Caki2 (cell line): ENCODE results near the gene PPFIBP2. TPM values are rescaled to one million over a fixed set of nuclear protein-coding genes. Genes with fewer than 3 reads are reported as not detected.
"Not testable (repeated sequence)": the region's sequence is repeated elsewhere in the genome, so short reads cannot be mapped to it uniquely, and the experiment has no call there.

Experiments
- DNase-seq: peaks from one replicate; pipeline ENCODE4 v3.0.0-alpha.2; 2015; ENCODE audit warnings: low read depth
- in situ Hi-C: cut with HindIII; loops from 2 replicates; pipeline ENCODE4 v1.10.0; 2016; ENCODE audit warnings: low sequenced_read_pairs, low pct_unique_long_range_greater_than_20kb, mixed read lengths
- total RNA-seq: library from RNA; depleted of rRNA; stranded (reverse); fragments of >200 nt; shearing (Covaris generic); gene quantifications from 2 replicates; pipeline ENCODE4 v1.2.3, GENCODE V29; 2014; ENCODE audit warnings: low replicate concordance

Gene PPFIBP2
- total RNA-seq, 1 experiment from 2014 or later, result 10.1 TPM

DNA sequence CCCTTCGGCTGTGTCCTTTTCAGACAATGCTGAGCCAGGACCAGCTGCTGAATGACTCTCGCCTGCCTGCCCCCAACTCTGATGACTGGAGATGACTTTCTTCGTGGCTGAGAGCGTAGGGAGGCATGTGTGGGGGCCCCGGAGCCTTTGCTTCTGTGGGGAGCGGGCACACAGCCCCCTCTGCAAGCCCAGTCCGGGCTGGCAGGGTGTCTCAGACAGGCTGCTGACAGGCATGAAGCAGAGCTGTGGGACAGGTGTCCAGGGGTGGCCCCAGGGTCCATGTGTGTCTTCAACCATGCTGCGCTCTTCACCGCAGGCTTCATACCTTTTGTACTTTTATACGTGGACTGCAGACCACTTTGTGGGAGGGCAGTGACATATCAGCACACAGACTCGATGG lies 142.9 kb downstream of the PPFIBP2 start:
- in situ Hi-C loops, result no loop called here
- no peak for DNase-seq

DNA sequence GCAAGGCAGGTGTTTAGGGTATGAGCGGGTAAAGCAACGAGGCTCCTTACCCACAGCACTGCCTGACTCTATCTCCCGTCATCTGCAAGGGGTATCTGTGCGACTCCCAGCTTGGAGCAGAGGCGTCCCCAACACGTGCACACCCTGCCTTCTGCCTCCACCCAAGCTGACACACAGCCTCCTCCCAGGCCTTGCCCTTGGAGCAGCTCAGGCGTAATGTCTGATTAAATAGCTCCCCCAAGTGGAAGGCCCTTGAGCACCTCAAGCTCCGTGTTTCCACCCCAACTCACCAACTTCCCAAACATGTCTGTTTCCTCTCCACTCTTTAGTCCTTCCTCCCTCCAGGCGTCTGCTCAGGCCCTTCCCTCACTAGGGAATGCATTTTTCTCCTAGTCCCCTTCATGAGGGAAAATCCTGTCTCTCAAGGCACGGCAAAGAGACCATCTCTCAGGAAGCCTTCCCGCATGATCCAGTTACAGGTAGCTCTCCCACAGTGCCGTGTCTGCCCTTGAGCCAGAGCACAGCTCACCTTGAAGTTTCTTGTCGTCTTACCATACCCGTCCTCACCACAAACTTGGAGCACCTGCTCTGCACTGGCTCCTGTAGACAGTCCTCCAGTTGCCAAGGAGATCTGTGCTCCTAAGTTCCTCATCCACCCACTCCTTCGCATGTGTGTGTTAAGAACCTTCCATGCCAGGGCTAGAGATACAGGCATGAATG lies 143.7 kb downstream of the PPFIBP2 start:
- in situ Hi-C loops, result no loop called here

DNA sequence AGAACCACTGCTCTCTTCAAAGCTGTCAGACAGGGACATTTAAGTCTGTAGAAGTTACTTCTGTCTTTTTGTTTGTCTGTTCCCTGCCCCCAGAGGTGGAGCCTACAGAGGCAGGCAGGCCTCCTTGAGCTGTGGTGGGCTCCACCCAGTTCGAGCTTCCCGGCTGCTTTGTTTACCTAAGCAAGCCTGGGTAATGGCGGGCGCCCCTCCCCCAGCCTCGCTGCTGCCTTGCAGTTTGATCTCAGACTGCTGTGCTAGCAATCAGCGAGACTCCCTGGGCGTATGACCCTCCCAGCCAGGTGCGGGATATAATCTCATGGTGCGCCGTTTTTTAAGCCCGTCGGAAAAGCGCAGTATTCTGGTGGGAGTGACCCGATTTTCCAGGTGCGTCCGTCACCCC lies 149.7 kb downstream of the PPFIBP2 start:
- DNase-seq, in situ Hi-C loops: not testable (repeated sequence)

More for the DNA sequence above, 143.7 kb downstream of the PPFIBP2 start:
- DNase-seq, result peak; percentile 53

DNA sequence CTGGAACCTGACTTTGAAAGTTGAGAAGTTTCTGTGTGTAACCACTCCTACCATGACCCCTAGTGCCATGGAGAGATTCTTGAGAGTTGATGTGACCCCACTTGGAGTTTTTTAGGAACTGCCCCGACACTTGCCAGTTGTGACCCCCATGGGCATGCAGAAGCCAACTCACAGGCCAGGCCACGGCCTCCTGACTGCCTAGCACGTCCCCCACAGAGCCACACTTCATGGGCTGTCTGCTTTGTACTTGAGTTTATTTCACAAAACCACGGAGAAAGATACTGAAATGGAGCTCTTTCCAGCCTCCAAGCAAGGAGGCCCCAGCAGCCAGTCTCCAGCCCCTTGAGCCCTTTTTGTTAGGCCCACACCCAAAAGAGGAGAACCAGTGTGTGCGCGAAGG lies 151.1 kb downstream of the PPFIBP2 start:
- in situ Hi-C loops, result no loop called here
- no peak for DNase-seq

DNA sequence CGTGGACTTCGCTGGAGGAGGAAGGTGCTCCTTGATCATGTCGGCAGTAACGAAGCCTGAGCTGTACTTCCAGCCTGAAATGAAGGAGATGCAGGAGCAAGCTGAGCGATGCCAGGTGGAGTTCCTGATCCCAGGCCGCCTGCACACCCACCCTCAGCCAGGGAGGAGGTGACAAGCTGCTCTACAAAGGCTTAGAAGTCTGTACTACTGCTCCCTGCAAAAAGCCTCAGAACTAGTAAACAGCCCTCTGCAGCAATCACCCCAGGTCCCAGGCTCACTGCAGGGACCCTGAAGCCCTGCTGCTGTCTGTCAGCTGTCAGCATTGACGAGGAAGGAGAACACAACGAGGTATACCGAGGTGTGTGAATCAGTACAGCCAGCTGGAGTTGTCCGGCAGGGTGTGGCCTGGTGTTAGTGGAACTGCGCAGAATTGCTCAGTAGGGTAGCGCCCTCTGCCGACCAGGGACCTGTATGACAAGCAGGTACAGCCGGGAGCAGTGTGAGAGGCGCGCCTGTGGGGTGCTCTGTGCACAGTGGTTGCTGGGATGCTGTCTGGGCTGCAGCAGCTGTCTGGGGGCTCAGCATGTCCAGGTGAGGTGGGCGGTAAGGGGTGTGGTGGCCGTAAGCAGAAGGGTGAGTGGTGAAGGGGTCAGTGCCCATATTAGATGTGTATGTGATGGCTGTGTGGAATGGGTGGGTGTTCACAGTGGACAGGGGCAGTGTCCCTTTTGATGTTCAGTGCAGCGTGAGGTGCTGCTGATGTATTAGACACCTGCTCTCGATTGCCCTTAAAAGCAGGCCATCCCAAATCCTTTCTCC lies 151.9 kb downstream of the PPFIBP2 start:
- DNase-seq, result peak; percentile 50
- in situ Hi-C loops, result no loop called here

DNA sequence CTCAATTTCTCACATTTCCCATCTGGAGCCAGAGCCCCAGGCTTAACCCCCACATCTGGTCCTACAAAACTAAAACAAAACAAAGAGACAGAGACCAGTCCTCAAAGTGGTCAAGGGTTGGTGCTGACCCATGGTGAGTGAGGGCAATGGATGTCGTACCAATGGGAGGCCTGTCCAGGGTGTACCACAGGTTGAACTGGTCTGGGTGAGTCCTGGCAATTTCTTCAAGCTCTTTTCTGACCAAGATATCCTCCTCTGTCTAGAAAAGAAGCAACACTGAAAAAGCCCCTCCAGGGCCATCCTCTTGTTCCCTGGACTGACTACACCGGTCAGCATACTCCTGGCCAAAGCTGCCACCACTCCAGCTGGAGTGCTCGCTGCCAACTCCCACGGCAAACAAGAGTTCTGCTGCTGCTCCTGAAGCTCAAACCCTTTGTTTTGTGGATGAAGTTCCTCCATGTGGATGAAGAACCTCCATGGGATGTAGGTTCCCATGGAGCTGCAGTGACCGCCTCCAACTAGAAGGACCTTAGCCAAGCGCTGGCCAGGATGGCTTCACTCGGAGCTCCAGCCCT lies 152.6 kb downstream of the PPFIBP2 start:
- in situ Hi-C loops, result no loop called here
- no peak for DNase-seq

DNA sequence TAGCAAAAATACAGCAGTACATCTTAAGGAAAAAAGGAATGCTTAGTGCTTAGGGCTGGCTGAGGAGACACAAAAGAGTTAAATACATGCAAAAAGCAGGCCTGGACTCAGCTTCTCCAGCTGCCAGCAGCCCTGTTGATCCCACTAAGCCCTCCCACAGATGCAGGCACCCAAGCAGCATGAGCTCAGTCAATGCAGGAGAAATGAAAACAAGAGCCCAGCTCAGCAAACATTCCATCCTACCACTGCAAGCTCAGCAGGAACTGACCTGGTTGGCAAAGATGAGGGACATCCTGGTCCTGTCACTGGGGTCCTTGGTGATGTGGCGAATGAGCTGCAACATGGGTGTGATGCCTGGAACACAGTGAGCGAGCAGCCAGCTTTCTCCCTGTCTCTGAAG lies 153.7 kb downstream of the PPFIBP2 start:
- no peak for DNase-seq
- in situ Hi-C loops, result no loop called here

DNA sequence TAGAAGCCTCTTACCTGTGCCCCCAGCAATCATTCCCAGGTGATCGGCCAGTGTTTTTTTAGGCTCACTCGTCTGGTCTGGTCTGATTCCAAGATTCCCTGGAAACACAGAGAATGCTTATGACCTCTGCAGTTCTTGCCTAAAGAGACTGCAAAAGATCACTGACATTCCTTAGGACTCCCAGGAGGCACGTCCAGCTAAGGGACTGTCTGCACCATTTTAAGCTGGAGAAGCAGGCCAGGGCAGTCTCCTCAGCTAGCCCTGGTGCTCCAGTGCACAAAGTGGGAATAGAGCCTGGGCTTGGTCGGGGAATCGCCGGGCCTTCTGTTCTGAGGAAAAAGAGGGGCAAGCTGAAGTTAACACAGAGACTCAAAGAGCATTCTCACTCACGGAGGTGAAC lies 154.7 kb downstream of the PPFIBP2 start:
- DNase-seq, result no peak
- in situ Hi-C loops, result no loop called here

DNA sequence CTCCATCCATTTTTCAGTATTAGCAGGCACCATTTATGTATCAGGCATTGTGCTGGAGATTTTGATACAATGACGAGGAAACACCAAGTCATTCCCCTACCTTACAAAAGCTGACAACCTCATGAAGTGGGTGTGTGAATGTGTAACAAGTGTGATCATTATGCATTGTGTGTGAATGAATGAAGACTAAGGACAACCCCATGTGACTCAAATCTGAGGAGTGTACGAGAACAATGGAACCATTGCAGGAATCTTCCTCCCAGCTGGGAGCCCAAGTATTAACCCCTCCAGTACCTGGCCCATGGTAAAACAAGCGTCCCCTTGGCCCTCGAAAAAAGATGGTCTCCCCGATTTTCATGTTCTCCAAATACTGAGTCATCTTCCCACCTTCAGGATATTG lies 155.1 kb downstream of the PPFIBP2 start:
- DNase-seq, result no peak

DNA sequence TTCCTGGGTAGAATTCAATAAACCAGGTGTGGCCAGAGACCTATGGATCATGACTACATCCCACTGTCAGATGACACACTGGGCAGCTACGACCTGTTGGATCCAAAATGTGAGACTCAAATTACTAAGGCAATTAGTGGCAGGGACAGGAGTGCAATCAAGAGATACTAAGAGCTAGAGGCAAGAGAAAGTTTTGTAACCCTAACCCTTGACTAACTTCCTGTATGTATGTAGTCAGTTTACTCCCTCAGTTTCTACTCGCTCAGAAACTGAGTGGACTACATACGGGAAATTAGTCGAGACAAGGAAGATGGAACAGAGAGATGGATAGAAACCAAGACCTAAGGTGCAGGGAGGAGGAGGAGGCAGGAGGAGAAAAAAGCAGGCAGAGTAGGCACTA lies 156.8 kb downstream of the PPFIBP2 start:
- in situ Hi-C loops, result no loop called here
- no peak for DNase-seq

More for the DNA sequence above, 155.1 kb downstream of the PPFIBP2 start:
- in situ Hi-C loops, result no loop called here

DNA sequence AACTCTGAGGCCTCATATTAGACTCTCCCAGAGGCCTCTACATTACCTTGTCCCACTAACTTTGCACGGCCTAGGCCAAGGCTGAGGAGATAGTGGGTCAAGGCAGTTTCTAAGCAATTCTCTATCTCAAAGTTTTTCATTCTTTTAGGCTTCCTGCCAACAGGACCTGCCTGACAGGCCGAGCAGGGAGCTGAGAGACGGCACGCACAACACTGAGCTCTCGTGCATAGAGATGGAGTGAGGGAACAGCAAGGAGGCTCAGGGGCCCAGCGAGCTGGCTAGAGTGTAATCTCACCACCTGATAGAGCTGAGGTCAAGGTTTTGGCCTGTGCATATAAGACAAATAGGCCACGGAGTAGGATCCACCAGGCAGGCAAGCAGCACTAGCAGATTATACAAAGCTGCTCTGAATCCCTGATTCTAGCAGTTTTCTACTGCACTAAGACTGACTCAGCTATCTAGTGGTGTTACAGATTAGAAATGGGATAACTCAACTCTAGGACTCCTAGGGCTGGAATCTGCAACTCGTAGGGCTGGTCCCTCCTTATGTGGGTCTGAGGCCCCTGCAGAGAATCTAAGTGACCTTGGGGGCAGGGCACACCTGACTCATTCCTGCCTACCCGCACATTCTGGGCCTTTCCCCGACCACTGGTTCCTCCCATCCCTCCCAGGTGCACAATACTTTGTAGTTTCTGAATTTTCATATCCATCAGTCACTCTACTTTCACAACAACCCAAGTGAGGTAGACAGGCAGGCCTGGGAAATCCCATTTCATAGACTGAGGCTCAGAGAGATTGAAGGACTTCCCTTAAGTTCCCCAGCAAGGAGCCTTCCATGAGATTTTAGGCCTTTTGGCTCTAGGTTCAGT lies 157.8 kb downstream of the PPFIBP2 start:
- DNase-seq, result no peak
- in situ Hi-C loops, result no loop called here

DNA sequence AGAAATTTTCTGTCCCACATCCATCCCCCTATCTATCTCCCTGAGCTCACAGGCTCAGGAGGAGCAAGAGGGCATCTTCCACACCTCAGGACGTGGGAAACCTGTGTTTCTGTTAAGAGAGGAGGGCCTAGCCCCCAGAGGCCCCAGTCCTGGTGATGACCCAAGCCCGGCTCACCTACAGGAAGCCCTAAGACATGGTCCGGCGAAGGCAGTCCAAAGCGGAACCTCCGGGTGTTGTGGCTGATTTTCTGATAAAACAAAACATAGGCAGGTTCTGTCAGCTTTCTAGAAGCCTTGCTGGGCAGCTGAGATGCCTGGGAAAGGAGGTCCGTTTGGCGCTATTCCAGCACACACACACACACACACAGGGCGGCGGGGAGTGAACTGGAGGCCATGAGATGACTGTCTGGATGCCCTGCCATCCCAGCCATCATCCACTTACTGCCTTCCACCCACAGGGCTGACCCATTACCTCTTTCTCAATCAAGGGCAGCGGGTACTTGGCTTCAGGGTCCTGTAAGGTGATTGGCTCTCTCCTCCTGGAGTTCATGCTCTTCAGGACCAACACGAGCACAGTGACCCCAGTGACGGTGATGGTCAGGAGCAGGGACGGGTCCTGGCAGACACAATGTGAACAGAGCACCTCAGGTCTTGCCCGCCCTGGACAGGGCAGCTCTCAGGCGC lies 158.6 kb downstream of the PPFIBP2 start:
- no peak for DNase-seq
- in situ Hi-C loops, result no loop called here

DNA sequence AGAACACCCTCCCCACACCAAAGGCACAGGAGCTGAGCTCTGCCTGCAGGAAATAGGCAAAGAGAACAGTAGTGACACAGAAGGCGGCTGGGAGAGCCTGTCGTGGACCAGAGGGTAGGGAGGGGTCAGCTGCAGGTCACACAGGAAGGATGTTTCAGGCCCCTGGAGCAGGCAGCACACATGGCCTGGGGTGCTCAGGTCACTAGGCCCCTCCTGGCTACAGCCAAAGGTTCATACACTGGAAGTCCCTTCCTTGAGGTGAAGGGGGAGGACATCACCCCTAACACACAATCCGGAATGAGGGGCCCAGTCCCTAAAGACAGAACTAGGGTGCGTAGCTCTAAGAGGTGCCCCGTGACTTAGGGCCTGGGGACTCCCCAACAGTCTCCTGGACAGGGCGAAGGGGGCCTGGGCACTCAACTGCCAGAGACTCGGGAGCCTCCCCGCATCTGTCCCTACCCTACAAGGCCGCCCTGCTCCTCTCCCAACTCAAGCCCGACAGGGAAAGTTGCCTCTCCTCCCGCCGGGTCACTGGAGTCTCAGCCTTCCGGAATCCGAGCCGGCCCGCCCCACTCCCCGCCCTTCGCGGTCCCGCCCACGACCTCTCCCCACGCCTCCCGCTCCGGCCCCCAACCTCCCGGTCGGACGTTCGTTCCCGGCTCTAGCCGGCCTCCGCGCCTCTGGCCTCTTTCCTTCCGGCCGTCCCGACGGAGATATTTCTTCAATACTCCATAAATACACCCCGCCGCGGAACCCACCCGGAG lies 159.3 kb downstream of the PPFIBP2 start, which contains the start of gene CYB5R2:
Gene CYB5R2, minus strand, starts transcription at position 541 of the 764 bp plus-strand sequence. CDS start 675 bp downstream, outside the sequence.
- no peak for DNase-seq
- in situ Hi-C loops, result no loop called here

DNA sequence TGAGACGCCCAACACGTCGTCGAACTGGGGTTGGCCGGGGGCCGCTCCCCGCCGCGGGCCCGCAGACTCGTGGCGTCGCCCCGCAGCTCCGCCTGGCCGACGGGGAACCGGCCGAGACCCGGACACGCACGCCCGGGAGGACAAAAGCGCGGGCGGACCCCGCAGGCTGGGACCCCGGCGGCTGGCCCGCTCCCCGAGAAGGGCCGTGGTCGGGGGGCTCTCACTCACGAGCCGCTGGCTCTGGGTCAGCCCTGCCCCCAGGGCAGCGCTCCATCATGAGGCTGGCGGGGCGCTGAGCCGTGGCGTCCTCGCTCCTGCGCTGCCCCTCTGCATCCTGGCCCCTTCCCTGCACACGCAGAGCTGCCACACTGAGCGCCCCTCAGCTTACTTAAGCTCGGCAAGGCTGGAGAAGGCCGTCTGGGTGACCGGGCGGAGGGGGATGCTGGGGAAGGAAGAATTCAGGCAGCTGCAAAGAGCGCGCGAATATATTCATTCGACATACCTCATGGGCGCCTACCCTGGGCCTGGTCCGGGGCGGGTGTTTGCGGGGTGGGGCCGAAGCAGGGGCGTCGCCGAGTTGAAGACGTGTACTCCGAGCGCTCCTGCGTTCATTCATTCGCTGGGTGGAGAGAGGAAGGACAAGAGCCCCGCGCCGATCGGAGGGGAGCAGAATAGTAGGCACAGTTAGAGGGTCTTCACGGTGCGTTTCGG lies 160.1 kb downstream of the PPFIBP2 start:
- no peak for DNase-seq
- in situ Hi-C loops, result no loop called here

DNA sequence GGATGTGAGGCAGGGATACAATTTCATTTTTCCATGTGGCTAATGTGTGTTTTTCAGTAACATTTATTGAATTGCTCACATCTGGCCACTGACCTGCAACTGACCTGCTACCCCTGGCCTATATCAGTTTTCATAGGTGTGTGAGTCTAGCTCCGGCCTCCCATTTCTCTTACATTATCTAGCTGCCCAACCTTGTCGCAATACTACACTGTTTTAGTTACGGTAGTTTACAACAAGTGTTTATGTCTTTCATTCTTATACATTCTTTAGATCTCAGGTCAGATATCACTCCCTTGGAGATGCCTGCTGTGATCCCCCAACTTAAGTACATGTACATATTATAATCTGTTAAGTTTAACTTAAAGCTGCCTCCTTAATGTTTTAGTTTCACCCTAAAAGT lies 161.8 kb downstream of the PPFIBP2 start:
- in situ Hi-C loops, result no loop called here

DNA sequence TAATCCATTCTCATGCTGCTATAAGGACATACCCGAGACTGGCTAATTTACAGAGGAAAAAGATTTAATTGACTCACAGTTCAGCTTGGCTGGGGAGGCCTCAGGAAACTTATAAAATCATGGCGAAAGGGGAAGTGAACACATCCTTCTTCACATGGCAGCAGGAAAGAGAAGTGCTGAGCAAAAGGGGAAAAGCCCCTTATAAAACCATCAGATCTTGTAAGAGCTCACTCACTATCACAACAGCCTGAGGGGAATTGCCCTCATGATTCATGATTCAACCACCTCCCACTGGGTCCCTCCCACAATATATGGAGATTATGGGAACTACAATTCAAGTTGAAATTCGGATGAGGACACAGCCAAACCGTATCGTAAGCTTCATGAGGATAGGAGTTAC lies 163.3 kb downstream of the PPFIBP2 start:
- peak; percentile 28 for DNase-seq
- in situ Hi-C loops, result no loop called here

More for the DNA sequence above, 161.8 kb downstream of the PPFIBP2 start:
- no peak for DNase-seq
